ENCODE results near the gene RFK.
A peak's percentile ranks its signal among the peaks of the same experiment; 100 is the strongest.
"Not testable (repeated sequence)": the region's sequence is repeated elsewhere in the genome, so short reads cannot be mapped to it uniquely, and the experiment has no call there.

Gene RFK

GRCh38 chr9:76394195-76394959, at the start of gene RFK:
TSS of gene RFK (minus strand) at chr9:76394426. CDS start at chr9:76394171, 255 bp downstream.
- peak; percentile 93 for DNase-seq

GRCh38 chr9:76443887-76444286, 49.7 kb upstream of the RFK start:
- no peak for DNase-seq

- DNase-seq: no peak
Measured at GRCh38 chr9:76441551-76442322, 47.5 kb upstream of the RFK start.

- no peak for DNase-seq
Measured at GRCh38 chr9:76438841-76439588, 44.8 kb upstream of the RFK start.

- not testable (repeated sequence) for DNase-seq
Measured at GRCh38 chr9:76437017-76437699, 42.9 kb upstream of the RFK start.

- DNase-seq: not testable (repeated sequence)
Measured at GRCh38 chr9:76434897-76435296, 40.7 kb upstream of the RFK start.

- DNase-seq: no peak
Measured at GRCh38 chr9:76433836-76434235, 39.6 kb upstream of the RFK start.

- no peak for DNase-seq
Measured at GRCh38 chr9:76433406-76433805, 39.2 kb upstream of the RFK start.

- DNase-seq: no peak
Measured at GRCh38 chr9:76431601-76432000, 37.4 kb upstream of the RFK start.

GRCh38 chr9:76426807-76427419, 32.7 kb upstream of the RFK start:
- DNase-seq: no peak

GRCh38 chr9:76425677-76426453, 31.6 kb upstream of the RFK start:
- no peak for DNase-seq

GRCh38 chr9:76424491-76424890, 30.3 kb upstream of the RFK start:
- no peak for DNase-seq

GRCh38 chr9:76423216-76424177, 29.3 kb upstream of the RFK start:
- DNase-seq: no peak

GRCh38 chr9:76419782-76420380, 25.7 kb upstream of the RFK start:
- DNase-seq: no peak

GRCh38 chr9:76417394-76417793, 23.2 kb upstream of the RFK start:
- DNase-seq: no peak

- DNase-seq: no peak
Measured at GRCh38 chr9:76415731-76416130, 21.5 kb upstream of the RFK start.

- DNase-seq: no peak
Measured at GRCh38 chr9:76415154-76415553, 20.9 kb upstream of the RFK start.

- DNase-seq: no peak
Measured at GRCh38 chr9:76414661-76415060, 20.4 kb upstream of the RFK start.

- DNase-seq: no peak
Measured at GRCh38 chr9:76413658-76414057, 19.4 kb upstream of the RFK start.

- no peak for DNase-seq
Measured at GRCh38 chr9:76412638-76413037, 18.4 kb upstream of the RFK start.

All from T1000 (cell line).